Mucosa of rectum (tissue), 2 donors: ENCODE data around the gene HIP1.
"Not testable (repeated sequence)": the region's sequence is repeated elsewhere in the genome, so short reads cannot be mapped to it uniquely, and the experiment has no call there.

ENCODE experiments used
- H3K27ac ChIP-seq, 2 donors: one replicate each; pipeline ENCODE4 v1.7.0; 2013; ENCODE audit warnings: inconsistent platforms in 2 of 2, low read depth in 2 of 2, low read length in 2 of 2
- H3K27me3 ChIP-seq, 2 donors: one replicate each; pipeline ENCODE4 v1.7.0; 2013; ENCODE audit warnings: low read length in 2 of 2; ENCODE audit not compliant: control insufficient read depth in 2 of 2, insufficient read depth in 2 of 2
- H3K36me3 ChIP-seq, 2 donors: one replicate each; pipeline ENCODE4 v1.7.0; 2013; ENCODE audit warnings: low read length in 2 of 2; ENCODE audit not compliant: control insufficient read depth in 2 of 2, insufficient read depth in 2 of 2
- H3K4me1 ChIP-seq, 2 donors: one replicate each; pipeline ENCODE4 v1.7.0; 2013; ENCODE audit warnings: low read length in 2 of 2, mild to moderate bottlenecking in 1 of 2; ENCODE audit not compliant: control insufficient read depth in 2 of 2, insufficient read depth in 2 of 2
- H3K4me3 ChIP-seq, 2 donors: one replicate each; pipeline ENCODE4 v1.7.0; 2013; ENCODE audit warnings: low read length in 2 of 2
- H3K9ac ChIP-seq, 2 donors: one replicate each; pipeline ENCODE4 v1.7.0; 2013; ENCODE audit warnings: low read length in 2 of 2, low read depth in 1 of 2, mild to moderate bottlenecking in 1 of 2
- H3K9me3 ChIP-seq, 2 donors: one replicate each; pipeline ENCODE4 v1.7.0; 2013; ENCODE audit warnings: low read length in 2 of 2; ENCODE audit not compliant: control insufficient read depth in 2 of 2
- donor health status: healthy.
- donor health status: Normal muscosa, but diverticular disease.

The HIP1 gene

DNA sequence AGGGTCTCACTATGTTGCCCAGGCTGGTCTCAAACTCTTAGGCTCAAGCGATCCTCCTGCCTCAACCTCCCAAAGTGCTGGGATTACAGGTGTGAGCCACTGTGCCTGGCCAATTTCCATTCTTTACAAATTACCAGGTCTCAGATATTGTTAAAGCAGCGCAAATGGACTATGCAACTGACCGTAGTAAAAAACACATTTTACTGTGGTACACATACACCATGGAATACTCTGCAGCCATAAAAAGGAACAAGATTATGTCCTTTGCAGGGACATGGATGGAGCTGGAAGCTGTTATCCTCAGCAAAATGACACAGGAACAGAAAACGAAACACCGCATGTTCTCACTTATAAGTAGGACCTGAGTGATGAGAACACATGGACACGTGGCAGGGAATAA, 106.2 kb downstream of the HIP1 start:
- not testable (repeated sequence) for H3K27me3 ChIP-seq, H3K27ac ChIP-seq, H3K4me1 ChIP-seq, H3K36me3 ChIP-seq, H3K9me3 ChIP-seq, H3K9ac ChIP-seq, H3K4me3 ChIP-seq

DNA sequence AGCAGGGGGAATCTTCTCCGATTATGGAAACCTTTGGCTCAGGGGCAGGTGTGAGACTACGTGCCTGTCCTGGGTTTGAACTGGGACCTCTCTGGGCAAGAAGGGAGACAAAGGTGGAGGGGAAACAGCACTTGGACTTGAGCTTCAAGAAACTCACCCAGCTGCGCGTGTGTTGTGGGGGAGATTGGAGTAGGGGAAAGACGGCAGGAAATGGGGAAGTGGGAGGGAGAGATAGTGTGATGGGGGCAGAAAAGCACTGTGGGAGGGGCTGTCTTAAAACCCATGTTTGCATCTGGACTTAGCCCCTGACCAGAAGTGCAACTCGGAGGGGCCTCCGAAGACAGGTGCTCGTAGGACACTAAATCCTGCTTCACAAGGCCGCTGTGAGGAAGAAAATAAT, 107.0 kb downstream of the HIP1 start:
- Histone ChIP-seq H3K27me3 (no peaks in the 10 kb centered on the region), H3K27ac (no peak overlapping the region), H3K4me3 (no peak overlapping the region), H3K4me1 (no peaks in the 10 kb centered on the region), H3K36me3 (no peaks in the 10 kb centered on the region), H3K9ac (no peak overlapping the region), H3K9me3 (no peaks in the 10 kb centered on the region)

DNA sequence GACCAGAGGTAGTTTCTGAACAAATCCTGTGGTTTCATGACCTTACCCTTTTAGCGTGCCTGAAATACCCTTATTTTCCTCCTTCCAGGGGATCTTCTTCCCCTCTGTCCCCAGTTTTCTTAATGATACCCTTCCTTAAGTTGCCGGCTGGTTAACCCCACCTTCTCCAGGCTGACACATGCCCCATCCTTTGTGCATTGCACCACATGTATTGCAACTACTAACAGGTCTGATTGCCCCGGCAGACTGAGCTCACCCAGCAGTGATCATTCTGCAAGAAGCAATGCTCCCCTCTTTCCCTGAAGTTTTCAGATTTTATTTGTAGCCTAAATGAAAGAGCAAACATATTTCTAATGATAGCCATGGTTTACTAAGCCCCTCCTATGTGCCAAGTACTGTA, 108.2 kb downstream of the HIP1 start:
- Histone ChIP-seq H3K4me1 (no peaks in the 10 kb centered on the region), H3K9me3 (no peaks in the 10 kb centered on the region), H3K36me3 (no peaks in the 10 kb centered on the region), H3K27me3 (no peaks in the 10 kb centered on the region), H3K27ac (no peak overlapping the region), H3K4me3 (no peak overlapping the region), H3K9ac (no peak overlapping the region)

DNA sequence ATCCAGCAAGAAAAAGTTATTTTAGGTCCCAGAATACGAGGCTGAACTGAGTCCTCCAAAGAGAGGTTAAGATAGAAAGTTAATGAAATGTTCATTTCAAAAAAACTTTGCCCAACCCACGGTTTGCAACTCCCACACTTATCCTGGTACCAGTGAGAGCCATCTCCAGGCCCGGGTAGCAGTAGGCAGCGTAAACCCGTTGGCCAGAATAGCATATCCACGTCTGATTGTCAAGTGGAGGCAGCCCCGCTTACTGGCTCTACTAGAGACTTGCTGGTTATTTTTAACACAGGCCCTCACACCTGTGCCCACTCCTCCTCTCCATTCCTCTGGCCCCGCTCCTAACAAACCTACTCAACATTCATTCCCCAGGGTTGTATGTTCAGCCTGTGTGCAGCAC, 109.7 kb downstream of the HIP1 start:
- H3K4me1 ChIP-seq: no peaks in the 10 kb centered on the region
- no peaks in the 10 kb centered on the region for H3K27me3 ChIP-seq
- H3K9ac ChIP-seq: no peak overlapping the region
- no peak overlapping the region for H3K27ac ChIP-seq
- H3K4me3 ChIP-seq: no peak overlapping the region
- no peaks in the 10 kb centered on the region for H3K36me3 ChIP-seq
- H3K9me3 ChIP-seq: no peaks in the 10 kb centered on the region

DNA sequence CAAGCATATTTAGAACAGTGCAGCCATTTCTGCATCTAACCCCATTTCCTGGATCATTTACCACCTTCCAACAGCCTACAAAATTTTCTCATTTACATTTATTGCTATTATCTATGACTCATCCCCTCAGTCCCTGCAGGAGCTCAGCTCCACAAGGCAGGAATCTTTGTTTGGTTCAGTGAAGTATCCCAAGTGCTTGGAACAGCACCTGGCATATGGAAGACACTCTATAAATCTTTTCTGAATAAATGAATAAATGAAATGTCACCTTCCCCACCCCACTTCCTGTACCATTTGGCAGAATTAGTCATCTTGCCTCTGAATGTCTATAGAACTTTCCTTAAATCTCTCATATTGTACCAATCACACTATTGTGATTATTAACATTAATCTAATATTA, 110.7 kb downstream of the HIP1 start:
- Histone ChIP-seq H3K4me3 (no peak overlapping the region), H3K4me1 (peaks cover 0 to 2% of the 10 kb centered on the region in 2 donors), H3K27ac (no peak overlapping the region), H3K9ac (no peak overlapping the region), H3K27me3 (no peaks in the 10 kb centered on the region), H3K9me3 (no peaks in the 10 kb centered on the region), H3K36me3 (no peaks in the 10 kb centered on the region)

DNA sequence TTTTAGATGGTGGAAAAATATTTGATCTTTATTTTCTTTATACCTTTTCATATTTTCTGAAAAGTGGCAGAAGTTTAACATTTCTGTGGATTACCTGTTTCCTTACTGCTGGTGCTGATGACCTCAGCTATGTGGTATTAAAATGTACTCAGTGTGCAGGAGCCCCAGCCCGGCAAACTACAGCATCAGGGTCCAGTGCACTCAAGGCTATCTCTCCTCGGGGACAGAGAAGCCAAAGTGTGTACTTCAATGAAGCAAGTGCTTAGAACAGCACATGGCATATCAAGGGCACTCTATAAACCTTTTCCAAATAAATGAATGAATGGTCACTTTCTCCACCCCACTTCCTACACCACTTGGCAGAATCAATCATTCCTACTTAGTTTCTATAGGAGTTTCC, 111.8 kb downstream of the HIP1 start:
- Histone ChIP-seq H3K36me3 (no peaks in the 10 kb centered on the region), H3K9ac (no peak overlapping the region), H3K27ac (no peak overlapping the region), H3K27me3 (no peaks in the 10 kb centered on the region), H3K4me1 (peaks cover 0 to 2% of the 10 kb centered on the region in 2 donors), H3K9me3 (no peaks in the 10 kb centered on the region), H3K4me3 (no peak overlapping the region)

DNA sequence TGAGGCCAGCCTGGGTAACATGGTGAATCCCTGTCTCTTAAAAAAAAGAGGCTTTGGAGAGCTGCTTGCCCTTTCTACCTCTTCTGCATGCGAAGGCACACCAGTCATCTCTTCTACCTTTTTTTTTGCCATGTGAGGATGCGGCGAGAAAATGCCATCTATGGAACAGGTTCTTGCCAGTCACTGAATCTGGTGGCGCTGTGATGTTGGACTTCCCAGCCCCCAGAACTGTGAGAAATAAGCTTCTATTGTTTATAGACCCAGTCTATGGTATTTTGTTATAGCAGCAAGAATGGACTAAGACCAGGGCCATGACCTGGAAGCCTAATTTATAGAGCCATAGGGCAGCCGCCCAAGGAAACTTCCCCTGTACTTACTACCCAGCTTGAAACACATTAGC, 112.9 kb downstream of the HIP1 start:
- Histone ChIP-seq H3K4me1 (peaks cover 0 to 2% of the 10 kb centered on the region in 2 donors), H3K4me3 (no peak overlapping the region), H3K9me3 (no peaks in the 10 kb centered on the region), H3K9ac (no peak overlapping the region), H3K27ac (no peak overlapping the region), H3K27me3 (no peaks in the 10 kb centered on the region), H3K36me3 (no peaks in the 10 kb centered on the region)

DNA sequence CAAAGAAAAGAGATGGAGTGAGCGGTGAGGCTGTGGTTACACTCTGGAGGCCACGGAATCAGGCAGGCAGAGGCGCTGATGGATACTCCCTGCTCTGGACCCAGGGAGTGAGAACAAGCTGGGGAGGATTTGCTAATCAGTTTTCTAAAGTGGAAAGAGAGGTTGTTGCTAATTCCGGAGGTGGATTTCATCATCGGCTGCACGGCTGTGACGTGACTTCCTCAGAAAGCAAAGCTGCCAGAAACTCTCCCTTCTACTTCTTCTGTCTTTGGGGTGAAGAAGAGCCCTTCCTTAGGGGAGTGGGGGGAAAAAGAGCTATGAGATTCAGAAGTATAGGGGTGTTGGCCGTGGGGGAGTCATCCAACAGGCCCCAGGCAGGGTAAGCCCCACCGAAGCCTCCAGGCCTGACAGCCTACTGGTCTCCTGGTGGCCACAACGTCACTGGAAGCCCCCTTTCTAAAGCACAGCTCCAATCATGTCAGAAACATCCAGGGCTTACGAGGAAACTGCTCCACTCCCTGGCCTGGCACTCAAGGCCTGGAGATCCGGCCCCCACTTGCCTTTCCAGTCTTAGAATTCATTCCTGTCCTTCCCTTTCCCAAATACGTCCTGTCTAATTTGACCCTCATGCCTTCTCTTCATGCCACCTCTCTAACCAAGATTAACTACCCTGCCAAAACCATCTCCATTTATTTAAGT, 114.5 kb downstream of the HIP1 start:
- peak overlapping the region in 1 of 2 donors; percentile 38 for H3K27ac ChIP-seq
- H3K9me3 ChIP-seq: no peaks in the 10 kb centered on the region

DNA sequence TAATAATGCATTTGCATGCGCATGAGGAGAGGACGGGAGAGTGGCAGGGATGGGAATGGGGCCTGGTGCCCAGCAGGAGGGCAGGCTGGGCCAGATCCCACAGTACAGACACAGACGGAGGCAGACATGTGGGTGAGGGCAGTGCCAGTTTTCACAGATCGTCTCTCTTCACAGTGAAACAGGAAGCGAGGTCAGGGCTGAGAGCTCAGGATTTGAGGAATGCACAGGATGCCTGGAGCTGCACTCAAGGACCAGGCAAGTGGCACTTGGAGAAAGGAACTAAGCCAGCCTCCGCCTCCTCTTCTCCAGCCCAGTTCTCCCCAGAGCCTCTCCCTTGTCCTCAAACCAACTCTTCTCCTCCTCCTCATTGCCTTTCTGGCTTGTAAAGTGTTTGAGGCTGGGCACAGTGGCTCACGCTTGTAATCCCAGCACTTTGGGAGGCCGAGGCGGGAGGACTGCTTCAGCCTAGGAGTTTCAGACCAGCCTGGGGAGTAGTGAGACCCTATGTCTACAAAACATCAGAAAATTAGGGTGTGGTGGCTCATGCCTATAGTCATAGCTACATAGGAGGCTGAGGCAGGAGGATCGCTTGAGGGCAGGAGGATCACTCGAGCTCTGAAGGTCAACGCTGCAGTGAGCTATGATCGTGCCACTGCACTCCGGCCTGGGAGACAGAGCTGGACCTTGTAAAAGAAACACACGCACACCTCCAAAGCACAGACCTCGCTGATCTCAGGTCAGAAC, 115.2 kb downstream of the HIP1 start:
- peak overlapping the region in 1 of 2 donors; percentile 38 for H3K27ac ChIP-seq

More for the DNA sequence above, 114.5 kb downstream of the HIP1 start:
- Histone ChIP-seq H3K9ac (no peak overlapping the region), H3K4me3 (no peak overlapping the region), H3K4me1 (peaks cover 0 to 2% of the 10 kb centered on the region in 2 donors), H3K36me3 (no peaks in the 10 kb centered on the region), H3K27me3 (no peaks in the 10 kb centered on the region)

DNA sequence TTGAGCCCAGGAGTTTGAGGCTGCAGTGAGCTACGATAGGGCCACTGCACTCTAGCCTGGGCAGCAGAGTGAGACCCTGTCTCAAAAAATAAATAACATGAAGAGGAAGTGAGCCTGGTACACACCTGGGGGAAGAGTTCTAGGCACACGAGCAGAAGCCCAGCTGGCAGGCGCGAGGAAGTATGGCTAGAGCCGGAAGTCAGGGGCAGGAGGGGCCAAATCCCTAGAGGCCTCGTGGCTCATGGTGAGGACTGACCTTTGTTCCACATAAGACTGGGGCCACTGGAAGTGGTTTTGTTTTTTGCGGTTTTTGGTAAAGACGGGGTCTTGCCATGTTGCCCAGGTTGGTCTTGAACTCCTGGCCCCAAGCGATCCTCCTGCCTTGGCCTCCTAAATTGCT, 117.6 kb downstream of the HIP1 start:
- H3K9ac ChIP-seq: no peak overlapping the region
- H3K27ac ChIP-seq: no peak overlapping the region
- no peaks in the 10 kb centered on the region for H3K36me3 ChIP-seq
- peaks cover 0 to 2% of the 10 kb centered on the region in 2 donors for H3K4me1 ChIP-seq
- no peaks in the 10 kb centered on the region for H3K9me3 ChIP-seq
- no peak overlapping the region for H3K4me3 ChIP-seq
- no peaks in the 10 kb centered on the region for H3K27me3 ChIP-seq

More for the DNA sequence above, 115.2 kb downstream of the HIP1 start:
- H3K27me3 ChIP-seq: no peaks in the 10 kb centered on the region
- no peak overlapping the region for H3K9ac ChIP-seq
- H3K9me3 ChIP-seq: no peaks in the 10 kb centered on the region
- no peak overlapping the region for H3K4me3 ChIP-seq
- H3K4me1 ChIP-seq: peaks cover 0 to 2% of the 10 kb centered on the region in 2 donors
- no peaks in the 10 kb centered on the region for H3K36me3 ChIP-seq
